OCI-LY3 (cell line): Measurements from ENCODE around the gene PRKCE.
"Not testable (repeated sequence)": the region's sequence is repeated elsewhere in the genome, so short reads cannot be mapped to it uniquely, and the experiment has no call there.

Source experiments
- H2AFZ ChIP-seq: fragments of 200-600, 300-600 bp; shearing (Covaris generic); 2 replicates; pipeline ENCODE4 v1.6.0; 2014; ENCODE audit warnings: antibody characterized with exemption, low read depth, low read length
- H3K27ac ChIP-seq: fragments of 200-600, 300-600 bp; sonication (generic); 2 replicates; pipeline ENCODE4 v1.5.1; 2014; ENCODE audit warnings: mild to moderate bottlenecking, low read length, moderate library complexity, mixed read lengths
- H3K27me3 ChIP-seq: fragments of 200-600, 300-600 bp; sonication (generic); 2 replicates; pipeline ENCODE4 v1.6.1; 2014; ENCODE audit warnings: low read depth, low read length, mixed read lengths
- H3K36me3 ChIP-seq: fragments of 200-600, 300-600 bp; sonication (generic); replicated peaks from 2 replicates; pipeline ENCODE3; 2014; ENCODE audit warnings: low read depth, low read length, mixed read lengths
- H3K4me1 ChIP-seq: fragments of 300-600, 200-600 bp; sonication (generic); 2 replicates; pipeline ENCODE4 v1.6.1; 2014; ENCODE audit warnings: low read length, mixed read lengths
- H3K4me2 ChIP-seq: fragments of 200-600, 300-600 bp; sonication (generic); 2 replicates; pipeline ENCODE4 v1.6.1; 2014; ENCODE audit warnings: low read length, mixed read lengths
- H3K4me3 ChIP-seq: fragments of 300-600, 200-600 bp; sonication (generic); 2 replicates; pipeline ENCODE4 v1.5.1; 2014; ENCODE audit warnings: antibody characterized with exemption, mild to moderate bottlenecking, low read length, moderate library complexity
- H3K79me2 ChIP-seq: fragments of 300-600, 200-600 bp; shearing (Covaris generic); 2 replicates; pipeline ENCODE4 v1.6.1; 2014; ENCODE audit warnings: mild to moderate bottlenecking, low read length, mixed read lengths
- H3K9ac ChIP-seq: fragments of 300-600, 200-600 bp; shearing (Covaris generic); 2 replicates; pipeline ENCODE4 v1.6.0; 2014; ENCODE audit warnings: mild to moderate bottlenecking, low read length, moderate library complexity
- H3K9me3 ChIP-seq: fragments of 200-600, 300-600 bp; shearing (Covaris generic); 2 replicates; pipeline ENCODE4 v1.6.1; 2014; ENCODE audit warnings: low read length, mixed read lengths; ENCODE audit not compliant: insufficient read depth
- H4K20me1 ChIP-seq: fragments of 200-600, 300-600 bp; sonication (generic); 2 replicates; pipeline ENCODE4 v1.6.1; 2016; ENCODE audit warnings: low read length, mixed read lengths; ENCODE audit not compliant: insufficient read depth
- EZH2phosphoT487 ChIP-seq: fragments of 200-600 bp; shearing (Covaris generic); IDR thresholded peaks from 2 replicates; pipeline ENCODE4 v1.6.1; 2018; ENCODE audit warnings: antibody characterized with exemption, mixed run types, low read depth
- TF ChIP-seq, protein P1 (sequence below): fragments of 200-600, 300-600 bp; sonication (generic); IDR thresholded peaks from 2 replicates; pipeline ENCODE4 v1.5.1; 2014; ENCODE audit warnings: antibody characterized with exemption, low read length, low read depth

Gene PRKCE

DNA sequence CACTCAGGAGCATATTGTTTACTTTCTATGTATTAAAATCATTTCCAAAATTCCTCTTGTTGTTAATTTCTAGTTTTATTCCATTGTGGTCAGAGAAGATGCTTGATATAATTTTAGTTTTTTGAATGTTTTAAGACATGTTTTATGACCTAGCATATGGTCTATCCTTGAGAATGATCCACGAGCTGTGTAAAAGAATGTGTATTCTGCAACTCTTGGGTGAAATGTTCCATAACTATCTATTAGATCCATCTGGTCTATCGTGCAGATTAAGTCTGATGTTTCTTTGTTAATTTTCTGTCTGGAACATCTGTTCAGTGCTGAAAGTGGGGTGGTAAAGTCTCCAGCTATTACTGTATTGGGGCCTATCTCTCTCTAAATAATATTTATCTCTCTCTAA is 562.4 kb downstream of the PRKCE start:
- Histone ChIP-seq H3K4me1 (no peaks in the 10 kb centered on the region), H3K4me2 (no peak overlapping the region), H3K27me3 (0 out of 2 replicates have a peak, but pooled peaks cover 3% of the 10 kb centered on the region), H3K4me3 (no peak overlapping the region), H3K9me3 (peaks cover 5% of the 10 kb centered on the region), H3K27ac (no peak overlapping the region), H4K20me1 (no peaks in the 10 kb centered on the region), H3K36me3 (no peaks in the 10 kb centered on the region), H3K9ac (no peak overlapping the region), H2AFZ (no peak overlapping the region), H3K79me2 (no peaks in the 10 kb centered on the region)
- TF ChIP-seq, protein P1, sequence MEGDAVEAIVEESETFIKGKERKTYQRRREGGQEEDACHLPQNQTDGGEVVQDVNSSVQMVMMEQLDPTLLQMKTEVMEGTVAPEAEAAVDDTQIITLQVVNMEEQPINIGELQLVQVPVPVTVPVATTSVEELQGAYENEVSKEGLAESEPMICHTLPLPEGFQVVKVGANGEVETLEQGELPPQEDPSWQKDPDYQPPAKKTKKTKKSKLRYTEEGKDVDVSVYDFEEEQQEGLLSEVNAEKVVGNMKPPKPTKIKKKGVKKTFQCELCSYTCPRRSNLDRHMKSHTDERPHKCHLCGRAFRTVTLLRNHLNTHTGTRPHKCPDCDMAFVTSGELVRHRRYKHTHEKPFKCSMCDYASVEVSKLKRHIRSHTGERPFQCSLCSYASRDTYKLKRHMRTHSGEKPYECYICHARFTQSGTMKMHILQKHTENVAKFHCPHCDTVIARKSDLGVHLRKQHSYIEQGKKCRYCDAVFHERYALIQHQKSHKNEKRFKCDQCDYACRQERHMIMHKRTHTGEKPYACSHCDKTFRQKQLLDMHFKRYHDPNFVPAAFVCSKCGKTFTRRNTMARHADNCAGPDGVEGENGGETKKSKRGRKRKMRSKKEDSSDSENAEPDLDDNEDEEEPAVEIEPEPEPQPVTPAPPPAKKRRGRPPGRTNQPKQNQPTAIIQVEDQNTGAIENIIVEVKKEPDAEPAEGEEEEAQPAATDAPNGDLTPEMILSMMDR: no peak
- no peak for TF ChIP-seq EZH2phosphoT487

- Histone ChIP-seq H3K4me2 (no peak overlapping the region), H3K9ac (no peak overlapping the region), H3K9me3 (no peaks in the 10 kb centered on the region), H3K36me3 (no peaks in the 10 kb centered on the region), H3K4me1 (no peaks in the 10 kb centered on the region), H3K27ac (no peak overlapping the region), H4K20me1 (no peaks in the 10 kb centered on the region), H3K4me3 (no peak overlapping the region), H3K79me2 (no peaks in the 10 kb centered on the region), H3K27me3 (0 out of 2 replicates have a peak, but pooled peaks cover 3% of the 10 kb centered on the region), H2AFZ (no peak overlapping the region)
- TF ChIP-seq EZH2phosphoT487: no peak
- TF ChIP-seq, protein P1: no peak
Observed at GRCh38 chr2:46216213-46216612, 564.7 kb downstream of the PRKCE start.

- not testable (repeated sequence) for H3K4me2 ChIP-seq, H3K27ac ChIP-seq, H3K36me3 ChIP-seq, H3K9me3 ChIP-seq, H4K20me1 ChIP-seq, H3K4me3 ChIP-seq, H3K27me3 ChIP-seq, H3K9ac ChIP-seq, H3K79me2 ChIP-seq, H2AFZ ChIP-seq
- H3K4me1 ChIP-seq: peaks cover 45% of the 10 kb centered on the region
Observed at GRCh38 chr2:46223514-46223913, 572.0 kb downstream of the PRKCE start.

GRCh38 chr2:46225150-46225625 is 573.7 kb downstream of the PRKCE start:
- Histone ChIP-seq H3K4me1 (peaks cover 61% of the 10 kb centered on the region), H2AFZ (no peak overlapping the region)

More at GRCh38 chr2:46225150-46225625, 573.7 kb downstream of the PRKCE start:
- Histone ChIP-seq H3K9ac (no peak overlapping the region), H3K79me2 (no peaks in the 10 kb centered on the region), H3K36me3 (no peaks in the 10 kb centered on the region), H3K4me2 (no peak overlapping the region), H3K27ac (no peak overlapping the region), H3K9me3 (no peaks in the 10 kb centered on the region), H3K27me3 (no peaks in the 10 kb centered on the region), H4K20me1 (no peaks in the 10 kb centered on the region), H3K4me3 (no peak overlapping the region)
- TF ChIP-seq, protein P1: no peak
- TF ChIP-seq EZH2phosphoT487: no peak
